ENCODE data around the gene RANBP1.

RANBP1 gene

DNA sequence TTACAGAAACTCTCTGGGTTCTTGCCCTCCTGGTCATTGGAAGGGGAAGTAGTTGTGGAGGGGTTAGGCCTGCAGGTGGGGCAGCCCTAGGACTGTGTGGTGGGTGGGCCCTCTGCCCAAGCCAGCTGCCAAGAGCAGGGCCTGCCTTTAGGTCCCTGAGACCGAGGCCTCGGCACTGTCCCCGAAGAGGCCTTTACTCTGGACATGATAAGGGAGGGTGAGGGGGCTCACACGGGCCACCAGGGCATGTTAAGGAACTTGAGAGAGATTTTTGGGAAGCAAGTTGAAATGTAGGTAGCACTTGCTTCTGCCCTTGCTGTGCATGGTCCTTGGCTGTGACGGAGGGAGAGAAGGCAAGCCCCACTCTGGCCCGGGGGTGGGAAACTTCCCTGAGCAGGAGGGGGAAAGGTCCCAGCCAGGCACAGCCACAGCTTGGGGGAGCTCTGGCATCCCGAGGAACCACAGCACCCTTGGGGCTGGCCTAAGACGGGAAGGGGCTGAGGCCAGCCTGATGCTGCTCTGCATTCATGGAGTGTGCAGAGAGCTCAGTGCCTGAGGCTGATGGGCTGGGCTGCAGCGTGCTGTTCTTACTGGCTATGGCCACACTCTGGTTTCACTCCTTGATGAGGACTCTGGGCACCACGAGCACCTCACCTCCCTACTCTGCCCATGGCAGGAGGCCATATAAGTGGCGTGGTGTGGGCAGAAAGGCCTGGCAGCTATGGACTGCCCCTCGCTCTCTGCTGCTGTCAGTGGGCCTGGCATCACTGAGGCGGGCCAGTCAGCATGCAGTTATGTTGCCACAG is 7.8 kb upstream of the RANBP1 start:
- no peak for DNase-seq (ENCODE audit: low read depth in 2 of 2)

- DNase-seq (ENCODE audit: low read depth in 2 of 2): no peak
Observed at GRCh38 chr22:20108757-20109230, 7.1 kb upstream of the RANBP1 start.

GRCh38 chr22:20109411-20110358 is 6.2 kb upstream of the RANBP1 start:
- DNase-seq (ENCODE audit: low read depth in 2 of 2): no peak

- no peak for DNase-seq (ENCODE audit: low read depth in 2 of 2)
Observed at GRCh38 chr22:20110359-20110985, 5.4 kb upstream of the RANBP1 start.

DNA sequence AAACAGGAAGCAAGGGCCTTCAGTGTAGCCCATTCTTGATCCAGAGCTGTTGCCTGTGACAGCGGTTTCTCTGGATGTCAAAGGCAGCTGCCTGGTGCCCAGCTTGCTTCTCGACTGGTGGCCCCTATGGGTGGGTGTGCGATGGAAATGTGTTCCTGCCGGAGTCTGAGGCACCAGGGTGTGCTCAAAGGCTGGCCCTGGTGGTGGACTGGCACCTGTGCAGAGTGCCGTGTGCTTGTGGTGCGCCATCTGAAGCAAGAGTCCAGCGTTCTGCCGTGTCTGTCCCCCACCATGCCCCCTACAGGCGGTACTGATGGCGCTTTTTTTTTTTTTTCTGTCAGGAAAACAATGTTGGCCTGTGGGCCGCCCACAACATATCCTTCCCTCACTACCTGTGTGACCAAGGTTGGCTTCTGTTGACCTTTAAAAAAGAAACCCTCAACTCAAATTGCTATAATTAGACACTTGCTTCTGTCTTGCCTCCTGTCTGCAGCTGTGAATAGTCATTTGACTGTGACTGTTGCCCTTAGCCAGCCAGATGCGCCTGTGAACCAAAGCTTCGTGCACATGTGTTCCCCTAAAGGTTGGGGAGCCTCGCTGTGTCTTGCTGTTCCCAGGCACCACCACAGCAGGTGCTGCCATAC is 4.7 kb upstream of the RANBP1 start:
- DNase-seq (ENCODE audit: low read depth in 2 of 2): no peak

DNA sequence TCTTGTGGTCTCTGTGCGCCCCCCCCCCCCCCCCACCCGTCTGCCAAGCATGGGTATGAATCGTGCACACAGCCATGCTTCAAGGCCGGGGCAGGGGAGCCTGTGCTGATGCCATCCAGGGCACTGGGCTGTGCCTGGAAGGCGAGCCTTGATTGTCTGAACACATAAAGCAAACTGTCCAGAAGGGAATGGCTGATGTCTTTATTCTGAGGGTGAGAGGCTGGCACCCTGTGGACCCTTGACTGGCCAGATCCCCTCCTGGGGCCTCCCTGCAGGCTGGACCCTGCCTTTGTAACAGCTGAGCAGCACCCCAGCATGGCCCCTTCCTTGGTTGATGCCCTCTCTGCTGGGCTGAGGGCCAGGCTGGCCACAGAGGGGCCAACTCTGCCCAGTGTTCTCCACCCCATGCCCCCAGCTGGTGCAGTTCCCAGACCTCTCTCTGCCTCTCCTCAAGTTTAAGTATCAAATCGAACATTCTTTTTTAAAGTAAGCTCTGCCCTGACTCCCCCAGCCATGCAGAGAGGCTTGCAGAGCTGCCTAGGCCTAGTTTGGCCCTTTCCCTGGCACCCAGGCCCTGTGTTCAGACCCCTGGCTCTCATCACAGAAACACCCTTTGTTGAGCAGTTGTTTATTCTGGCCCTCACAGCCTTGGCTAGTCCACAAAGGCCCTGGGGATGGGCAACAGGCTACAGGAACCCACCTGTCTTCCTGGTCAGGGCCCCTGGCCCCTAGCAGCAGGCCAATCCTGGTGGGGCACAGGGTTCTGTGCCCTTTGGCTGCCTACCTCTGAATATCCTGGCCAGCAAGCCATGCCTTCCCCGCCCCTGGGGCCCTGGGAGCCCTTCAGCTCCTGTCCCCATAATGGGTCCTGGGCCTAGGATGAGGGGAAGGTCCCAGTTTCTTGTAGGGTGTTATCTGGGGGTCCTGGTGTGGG is 3.9 kb upstream of the RANBP1 start:
- no peak for DNase-seq (ENCODE audit: low read depth in 2 of 2)

DNA sequence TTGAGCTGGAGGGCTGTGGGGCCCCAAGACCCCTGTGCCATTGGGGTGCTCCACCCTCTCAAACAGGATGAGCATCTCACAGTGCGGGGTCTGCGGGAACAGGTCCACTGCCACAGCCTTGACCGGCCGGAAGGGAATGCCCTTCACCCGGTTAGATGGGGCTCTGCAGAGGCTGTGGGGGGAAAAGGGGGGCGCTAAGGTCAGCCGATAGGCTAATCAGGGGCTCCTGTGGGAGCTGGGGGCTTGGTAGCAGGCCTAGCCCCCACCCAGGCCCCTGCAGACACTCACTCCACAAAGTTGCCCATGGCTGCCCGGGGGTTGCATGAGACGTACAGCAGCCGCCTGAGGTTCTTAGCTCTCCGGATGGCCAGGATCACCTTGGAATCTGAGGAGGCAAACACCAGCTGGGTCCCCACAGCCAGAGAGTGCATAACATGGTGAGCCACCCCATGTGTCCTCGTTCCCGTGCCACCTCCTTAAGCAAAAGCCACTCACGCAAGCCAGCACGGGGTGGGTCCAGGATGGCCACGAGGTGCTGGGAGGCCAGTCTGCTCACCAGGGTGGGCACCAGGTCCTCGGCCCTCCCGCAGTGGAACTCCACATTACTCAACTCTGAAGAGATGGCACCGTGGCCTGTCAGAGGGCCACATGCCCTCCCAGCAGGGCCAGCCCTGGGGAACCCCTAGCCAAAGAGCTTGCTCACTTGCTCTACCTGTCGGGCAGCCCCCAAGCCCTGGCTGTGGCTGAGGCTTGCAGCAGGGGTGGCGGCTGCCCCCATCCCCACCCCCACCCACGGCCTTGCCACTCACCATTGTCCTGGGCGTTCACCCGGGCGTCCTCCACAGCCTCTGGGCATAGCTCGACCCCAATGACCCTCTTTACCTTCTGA is 3.0 kb upstream of the RANBP1 start:
- no peak for DNase-seq (ENCODE audit: low read depth in 2 of 2)

GRCh38 chr22:20113551-20114310 is 2.2 kb upstream of the RANBP1 start:
- DNase-seq (ENCODE audit: low read depth in 2 of 2): no peak

DNA sequence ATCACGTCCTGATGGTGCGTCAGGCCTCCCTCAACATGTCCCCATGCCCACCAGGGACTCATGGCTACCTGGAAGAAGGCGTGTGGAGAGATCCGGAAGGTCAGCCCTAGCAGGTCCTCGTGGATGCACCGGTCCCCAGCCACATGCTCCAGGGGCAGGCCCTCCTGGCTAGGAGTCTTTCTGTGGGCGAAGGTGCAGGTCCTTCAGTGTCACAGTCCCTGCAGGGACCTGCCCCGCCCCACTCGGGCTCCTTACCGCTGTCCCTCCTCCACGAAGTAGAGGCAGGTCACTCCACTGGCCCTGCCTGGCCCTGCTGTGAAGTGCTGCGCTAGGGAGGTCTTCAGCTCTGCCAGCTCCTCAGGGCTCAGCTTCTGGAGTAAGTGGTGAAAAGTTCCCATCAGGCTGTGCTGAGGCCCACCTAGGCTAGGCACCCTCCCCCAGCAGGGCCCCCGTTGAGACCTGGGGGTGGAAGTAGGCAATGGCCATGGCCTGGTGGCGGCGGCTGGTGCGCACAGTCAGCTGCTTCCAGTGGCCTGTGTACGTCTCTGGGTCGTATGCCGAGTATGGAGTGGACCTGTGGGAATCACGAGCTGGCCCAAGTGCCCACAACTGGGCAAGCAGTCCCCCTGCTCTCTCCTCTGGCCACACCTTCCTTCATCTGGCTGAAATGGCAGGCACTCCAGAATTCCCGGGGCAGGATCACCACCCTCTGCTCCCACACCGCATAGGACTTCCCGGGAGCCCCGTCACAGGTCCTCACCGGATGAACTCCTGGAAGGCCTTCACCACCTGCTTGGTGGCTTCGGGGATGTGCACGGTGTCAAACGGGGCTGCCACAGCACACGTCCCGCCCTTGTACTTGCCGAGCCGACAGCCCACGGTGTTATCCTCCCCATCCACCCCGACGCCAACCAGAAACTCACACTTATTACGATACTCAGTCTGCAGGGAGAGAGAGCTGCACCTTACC is 1.1 kb upstream of the RANBP1 start:
- no peak for DNase-seq (ENCODE audit: low read depth in 2 of 2)

DNA sequence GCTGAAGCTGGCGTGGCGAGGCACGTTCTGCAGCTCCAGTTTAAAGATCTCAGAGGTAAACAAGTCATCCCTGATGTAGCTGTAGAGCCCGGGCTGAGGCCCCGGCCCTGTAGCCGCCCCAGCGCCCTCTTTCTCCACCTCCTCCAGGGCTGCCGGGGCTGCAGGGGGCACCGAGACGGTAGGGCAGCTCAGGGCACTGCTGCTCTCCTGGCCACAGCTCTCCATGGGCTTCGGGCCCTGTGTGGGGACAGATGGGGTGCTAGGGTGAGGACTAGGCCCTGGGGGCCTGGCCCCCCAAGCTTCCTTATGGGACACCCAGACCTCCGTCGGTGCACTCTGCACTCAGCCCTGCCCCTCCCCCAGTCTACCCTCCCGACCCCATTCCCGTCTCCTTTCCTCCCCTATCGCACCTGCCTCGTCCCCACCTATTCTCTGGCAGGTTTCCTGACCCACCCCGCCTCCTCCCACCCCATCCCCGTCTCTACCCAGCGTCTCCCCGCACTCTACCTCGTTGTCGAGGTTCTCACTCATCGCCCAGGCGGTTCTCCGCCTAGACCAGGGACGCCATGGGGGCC is 559 bp downstream of the RANBP1 start:
- no peak for DNase-seq (ENCODE audit: low read depth in 2 of 2)

DNA sequence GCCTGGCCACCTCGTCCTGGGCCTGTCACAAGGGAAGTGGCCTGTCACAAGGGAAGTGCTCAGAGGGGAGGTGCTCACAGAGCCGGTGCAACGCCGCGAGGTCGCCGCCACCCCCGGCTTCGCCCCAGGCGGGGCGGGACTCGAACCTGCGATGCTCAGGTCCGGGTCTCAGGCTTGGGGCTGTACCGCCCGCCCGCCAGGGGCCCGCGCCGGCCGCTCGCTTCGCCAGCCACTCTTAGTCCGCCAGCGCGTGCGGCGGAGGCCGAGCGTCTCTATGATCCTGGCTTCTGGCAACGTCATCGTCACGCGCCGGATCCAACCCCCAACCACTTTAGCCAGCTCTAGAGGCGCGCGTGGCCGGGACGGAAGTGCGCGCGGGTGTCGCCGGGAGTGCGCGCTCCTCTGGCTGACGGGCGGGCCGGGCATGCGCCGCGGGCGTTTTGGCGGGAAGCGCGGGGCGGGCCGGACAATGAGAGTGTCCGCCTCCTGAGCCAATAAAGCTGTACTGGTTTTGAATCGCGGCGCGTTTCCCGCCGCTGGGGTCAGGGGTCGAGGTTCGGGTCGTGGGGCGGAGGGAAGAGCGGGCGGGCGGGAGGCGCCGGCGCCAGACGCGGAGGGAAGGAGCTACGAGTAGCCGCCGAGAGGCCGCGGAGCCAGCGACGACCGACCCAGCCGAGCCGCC is 1.2 kb downstream of the RANBP1 start, which contains the start of gene TRMT2A:
TSS of gene TRMT2A (minus strand) at position 276 of the 682 bp plus-strand sequence. CDS start 320 bp downstream, outside the sequence.
- peak; percentile 93 to 94 for DNase-seq (ENCODE audit: low read depth in 2 of 2)

GRCh38 chr22:20117633-20118299 is 1.9 kb downstream of the RANBP1 start:
- DNase-seq (ENCODE audit: low read depth in 2 of 2): peak; percentile 67 to 78

DNA sequence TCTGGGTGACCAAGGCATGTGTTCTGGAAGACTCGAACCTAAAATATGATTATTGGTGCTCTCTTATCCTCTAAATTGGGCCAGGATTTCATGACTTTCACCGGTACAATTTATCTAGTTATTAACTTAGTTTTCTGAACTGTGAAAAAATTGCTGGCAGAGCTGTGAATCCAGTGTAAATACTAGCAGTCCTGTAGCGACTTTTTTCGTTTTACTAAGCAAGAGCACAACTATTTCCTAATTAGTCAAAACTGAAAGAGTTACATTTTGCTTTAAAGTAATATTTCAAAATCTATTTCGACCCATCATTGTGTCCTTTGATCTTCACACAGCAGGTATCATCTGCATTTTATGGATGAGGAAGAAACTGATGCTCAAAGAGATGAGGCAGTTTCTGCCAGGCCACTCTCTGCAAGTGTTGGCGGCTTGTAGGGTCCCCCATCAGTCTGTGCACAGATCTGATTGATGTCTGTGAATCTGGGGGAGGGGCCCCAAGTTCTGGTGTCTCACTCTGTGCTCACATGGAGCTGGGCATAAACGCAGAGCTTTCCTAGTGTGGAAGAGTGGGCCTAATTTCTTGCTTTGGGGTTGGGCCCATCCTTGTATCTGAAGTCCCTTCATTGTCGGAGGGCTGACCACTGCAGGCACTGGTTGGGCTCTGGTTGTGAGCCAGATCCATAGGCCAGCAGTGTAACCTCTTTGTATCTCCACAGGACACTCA is 2.6 kb downstream of the RANBP1 start:
- DNase-seq (ENCODE audit: low read depth in 2 of 2): no peak

GRCh38 chr22:20121856-20122415 is 6.0 kb downstream of the RANBP1 start:
- no peak for DNase-seq (ENCODE audit: low read depth in 2 of 2)
